Activated T-cell treated with anti-CD3 and anti-CD28 coated beads, Interleukin-2, amount 50 U/mL, for 1 hour (primary cell): ENCODE results near the gene TARBP1.
A peak's percentile ranks its signal among the peaks of the same experiment; 100 is the strongest.
"Not testable (repeated sequence)": the region's sequence is repeated elsewhere in the genome, so short reads cannot be mapped to it uniquely, and the experiment has no call there.

Experiments used
- DNase-seq: peaks from one replicate; pipeline ENCODE4 v3.0.0-alpha.2; 2020

The TARBP1 gene, protein sequence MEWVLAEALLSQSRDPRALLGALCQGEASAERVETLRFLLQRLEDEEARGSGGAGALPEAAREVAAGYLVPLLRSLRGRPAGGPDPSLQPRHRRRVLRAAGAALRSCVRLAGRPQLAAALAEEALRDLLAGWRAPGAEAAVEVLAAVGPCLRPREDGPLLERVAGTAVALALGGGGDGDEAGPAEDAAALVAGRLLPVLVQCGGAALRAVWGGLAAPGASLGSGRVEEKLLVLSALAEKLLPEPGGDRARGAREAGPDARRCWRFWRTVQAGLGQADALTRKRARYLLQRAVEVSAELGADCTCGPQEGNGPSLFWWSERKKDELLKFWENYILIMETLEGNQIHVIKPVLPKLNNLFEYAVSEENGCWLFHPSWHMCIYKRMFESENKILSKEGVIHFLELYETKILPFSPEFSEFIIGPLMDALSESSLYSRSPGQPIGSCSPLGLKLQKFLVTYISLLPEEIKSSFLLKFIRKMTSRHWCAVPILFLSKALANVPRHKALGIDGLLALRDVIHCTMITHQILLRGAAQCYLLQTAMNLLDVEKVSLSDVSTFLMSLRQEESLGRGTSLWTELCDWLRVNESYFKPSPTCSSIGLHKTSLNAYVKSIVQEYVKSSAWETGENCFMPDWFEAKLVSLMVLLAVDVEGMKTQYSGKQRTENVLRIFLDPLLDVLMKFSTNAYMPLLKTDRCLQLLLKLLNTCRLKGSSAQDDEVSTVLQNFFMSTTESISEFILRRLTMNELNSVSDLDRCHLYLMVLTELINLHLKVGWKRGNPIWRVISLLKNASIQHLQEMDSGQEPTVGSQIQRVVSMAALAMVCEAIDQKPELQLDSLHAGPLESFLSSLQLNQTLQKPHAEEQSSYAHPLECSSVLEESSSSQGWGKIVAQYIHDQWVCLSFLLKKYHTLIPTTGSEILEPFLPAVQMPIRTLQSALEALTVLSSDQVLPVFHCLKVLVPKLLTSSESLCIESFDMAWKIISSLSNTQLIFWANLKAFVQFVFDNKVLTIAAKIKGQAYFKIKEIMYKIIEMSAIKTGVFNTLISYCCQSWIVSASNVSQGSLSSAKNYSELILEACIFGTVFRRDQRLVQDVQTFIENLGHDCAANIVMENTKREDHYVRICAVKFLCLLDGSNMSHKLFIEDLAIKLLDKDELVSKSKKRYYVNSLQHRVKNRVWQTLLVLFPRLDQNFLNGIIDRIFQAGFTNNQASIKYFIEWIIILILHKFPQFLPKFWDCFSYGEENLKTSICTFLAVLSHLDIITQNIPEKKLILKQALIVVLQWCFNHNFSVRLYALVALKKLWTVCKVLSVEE (N-terminal part only)

DNA sequence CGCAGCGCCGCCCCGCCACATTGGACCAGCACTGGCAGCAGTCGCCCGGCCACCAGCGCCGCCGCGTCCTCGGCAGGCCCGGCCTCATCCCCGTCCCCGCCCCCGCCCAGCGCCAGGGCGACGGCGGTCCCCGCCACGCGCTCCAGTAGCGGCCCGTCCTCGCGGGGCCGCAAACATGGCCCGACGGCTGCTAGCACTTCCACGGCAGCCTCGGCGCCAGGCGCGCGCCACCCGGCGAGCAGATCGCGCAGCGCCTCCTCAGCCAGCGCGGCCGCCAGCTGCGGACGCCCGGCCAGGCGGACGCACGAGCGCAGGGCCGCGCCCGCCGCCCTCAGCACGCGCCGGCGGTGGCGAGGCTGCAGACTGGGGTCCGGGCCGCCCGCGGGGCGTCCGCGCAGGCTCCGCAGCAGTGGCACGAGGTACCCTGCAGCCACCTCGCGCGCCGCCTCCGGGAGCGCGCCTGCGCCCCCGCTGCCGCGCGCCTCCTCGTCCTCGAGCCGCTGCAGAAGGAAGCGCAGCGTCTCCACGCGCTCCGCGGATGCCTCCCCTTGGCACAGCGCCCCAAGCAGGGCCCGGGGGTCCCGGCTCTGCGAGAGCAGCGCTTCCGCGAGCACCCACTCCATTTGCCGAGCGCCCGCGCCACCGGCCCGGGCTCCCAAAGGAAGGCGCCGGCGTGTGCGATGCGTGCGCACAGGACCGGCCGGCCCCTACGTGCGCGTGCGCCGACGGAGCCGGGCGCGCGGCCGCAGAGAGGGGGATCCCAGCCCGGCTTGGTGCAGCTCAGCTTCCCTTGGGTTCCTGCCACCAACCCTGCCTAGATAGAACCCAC lies at the start of gene TARBP1:
Gene TARBP1 (minus strand): TSS at position 699 of the 829 bp plus-strand sequence. CDS start 76 bp downstream, at position 623.
- peak; percentile 82 for DNase-seq

DNA sequence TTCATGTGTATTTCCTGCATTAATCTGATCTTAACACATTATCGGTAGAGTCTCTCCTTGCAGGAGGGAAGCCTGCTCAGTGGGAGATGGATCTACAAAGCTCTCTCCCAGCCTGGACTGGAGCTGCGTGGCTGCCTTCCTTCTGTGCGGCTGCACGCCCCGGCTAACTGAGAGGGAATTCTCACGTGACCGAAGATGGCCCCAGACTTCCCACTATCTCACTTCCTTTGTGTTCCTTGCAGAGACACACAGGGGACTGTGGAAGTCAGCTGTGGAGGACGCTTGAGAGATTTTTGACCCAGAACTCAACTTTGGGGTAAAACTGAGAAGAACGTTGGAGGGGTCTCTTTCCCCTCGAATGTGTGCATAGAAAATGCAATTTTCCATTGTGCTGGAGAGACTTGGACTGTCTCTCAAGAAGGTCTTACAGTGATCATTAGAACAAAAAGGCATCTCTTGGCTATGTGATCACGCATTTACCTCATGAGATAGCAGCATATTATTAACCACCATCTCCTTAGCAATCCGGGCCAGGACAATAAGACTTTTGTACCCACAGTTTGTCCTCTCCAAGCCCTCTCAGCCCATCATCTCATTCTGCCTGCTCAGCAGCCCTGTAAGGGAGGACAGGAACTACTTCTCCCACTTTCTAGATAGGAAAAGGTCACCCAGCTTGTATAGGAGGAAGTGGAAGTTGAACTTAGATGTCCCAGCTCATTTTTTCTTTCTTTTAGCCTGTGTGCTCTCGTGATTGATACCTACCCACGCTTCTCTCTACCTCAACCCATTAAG lies 49.3 kb upstream of the TARBP1 start:
- DNase-seq = no peak

DNA sequence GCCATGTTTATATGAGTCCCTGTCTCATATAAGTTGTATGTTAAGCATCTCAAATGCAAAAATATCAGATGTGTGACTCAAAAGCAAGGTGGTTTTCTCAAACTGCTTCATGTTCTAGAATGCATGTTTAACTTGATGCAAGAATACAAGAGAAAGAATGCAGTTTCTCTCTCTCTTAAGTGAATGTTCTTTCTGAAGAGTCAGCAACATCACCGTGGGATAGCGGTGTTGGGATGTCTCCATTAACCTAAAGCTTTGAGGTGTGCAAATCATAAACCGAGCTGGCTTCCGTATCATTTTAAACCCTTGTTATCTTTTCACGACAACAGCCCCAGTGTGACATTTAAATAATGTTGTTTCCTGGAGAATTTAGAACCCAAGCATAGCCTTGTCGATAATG lies 48.4 kb upstream of the TARBP1 start:
- DNase-seq = no peak

DNA sequence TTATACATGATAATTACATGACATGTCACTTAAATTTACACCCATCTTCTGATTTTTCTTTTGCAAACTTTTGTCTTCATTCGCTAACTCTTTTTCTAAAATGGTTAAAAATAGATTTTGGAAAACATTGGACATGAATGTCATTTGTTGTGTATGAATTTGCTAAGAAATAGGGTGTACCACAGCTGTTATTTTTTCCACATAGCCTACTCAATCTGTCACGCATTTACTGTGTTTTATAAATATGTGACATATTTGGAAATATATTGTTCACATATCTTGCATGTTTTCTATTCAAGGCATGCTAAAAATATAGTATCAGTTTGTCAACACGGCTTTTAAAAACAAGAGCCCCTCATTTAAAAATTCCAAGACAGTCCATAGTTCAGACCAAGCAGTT lies 47.9 kb upstream of the TARBP1 start:
- DNase-seq = no peak

DNA sequence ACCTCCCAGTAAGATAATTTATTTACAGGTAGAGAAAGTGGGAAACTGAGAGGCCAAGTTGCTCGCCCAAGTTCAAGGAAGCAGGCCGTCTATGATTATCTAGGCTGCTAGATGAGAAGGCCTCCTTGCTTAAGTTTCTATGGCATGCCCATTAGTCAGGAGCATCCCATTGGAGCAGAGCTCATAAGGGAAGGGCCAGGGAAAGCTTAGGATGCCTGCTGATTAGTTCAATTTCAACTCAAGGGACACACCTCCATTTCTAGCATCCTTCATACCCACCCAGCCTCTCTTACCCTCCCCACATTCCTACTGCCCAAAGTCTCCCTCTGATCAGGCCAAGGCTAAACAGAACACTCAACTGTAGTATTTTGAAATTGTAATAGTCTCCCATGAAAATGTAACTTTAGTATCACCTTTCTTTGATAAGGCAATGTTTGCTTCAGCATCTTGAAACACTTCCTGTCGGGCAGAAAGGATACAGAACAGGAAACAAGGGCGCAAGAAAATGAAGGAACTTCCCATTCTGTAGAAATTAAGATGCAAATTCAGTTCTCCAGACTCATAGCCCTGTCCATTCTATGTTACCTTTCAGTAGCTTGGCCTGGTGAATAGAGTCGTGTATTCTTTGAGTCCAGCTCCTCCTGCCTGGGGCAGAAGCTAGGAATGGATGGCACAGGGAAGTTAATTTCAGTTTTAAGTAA lies 46.3 kb upstream of the TARBP1 start:
- no peak for DNase-seq

DNA sequence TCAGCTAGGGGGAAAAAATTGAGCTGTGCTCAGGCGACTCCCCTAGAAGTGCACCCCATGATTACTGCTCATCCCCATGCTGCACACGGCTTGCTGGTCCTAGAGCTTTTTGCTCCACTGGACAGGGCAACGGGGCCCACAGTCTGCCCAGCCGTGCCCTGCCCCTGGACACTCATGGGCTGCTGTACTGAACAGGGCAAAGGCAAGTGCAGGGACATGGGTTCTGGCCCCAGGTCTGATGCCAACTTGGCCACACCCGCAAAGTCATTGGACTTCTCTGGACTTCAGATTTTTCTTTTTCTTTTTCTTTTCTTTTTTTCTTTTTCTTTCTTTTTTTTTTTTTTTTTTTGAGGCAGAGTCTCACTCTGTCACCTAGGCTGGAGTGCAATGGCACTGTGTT lies 42.9 kb upstream of the TARBP1 start:
- no peak for DNase-seq

DNA sequence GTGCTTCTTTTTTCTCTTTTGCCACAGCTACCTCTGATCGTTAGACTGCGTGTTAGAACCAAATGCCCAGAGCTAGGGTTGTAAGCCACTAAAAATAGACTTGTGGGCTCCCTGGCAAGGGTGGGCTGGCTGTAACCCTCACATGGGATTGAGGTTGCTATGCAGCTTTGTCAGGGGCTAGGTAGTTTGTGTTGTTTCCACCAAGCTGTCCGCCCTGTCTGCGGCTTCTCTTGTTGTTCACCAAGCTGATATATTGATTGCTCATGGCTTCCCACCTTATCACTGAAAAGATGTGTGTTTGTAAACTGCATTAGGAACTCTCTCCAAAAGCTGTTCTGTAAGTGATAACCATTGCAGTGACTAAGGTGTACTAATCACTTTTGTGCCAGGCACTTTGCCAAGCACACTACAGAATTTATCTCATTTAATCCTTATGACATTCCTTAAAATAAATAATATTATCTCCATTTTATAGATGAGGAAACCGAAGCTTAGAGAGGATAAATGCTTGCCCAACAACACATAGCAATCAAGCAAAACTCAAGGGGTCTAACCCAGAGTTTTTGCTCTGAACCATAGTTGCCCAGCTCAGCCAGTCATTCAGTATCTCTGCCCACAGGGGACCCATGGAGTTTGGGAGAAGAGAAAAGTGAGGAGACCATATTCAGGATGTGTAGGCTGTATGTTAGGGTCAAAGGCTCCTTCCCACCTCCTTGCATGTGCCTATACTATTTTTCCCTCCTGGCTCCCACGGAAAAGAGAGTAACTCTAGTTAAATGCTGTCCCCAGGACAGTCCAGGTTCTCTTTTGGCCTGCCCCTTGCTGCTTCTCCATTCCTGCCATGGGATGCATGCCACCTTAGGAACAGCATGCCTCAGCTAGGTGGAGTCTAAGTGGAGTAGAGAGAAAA lies 42.2 kb upstream of the TARBP1 start:
- no peak for DNase-seq

DNA sequence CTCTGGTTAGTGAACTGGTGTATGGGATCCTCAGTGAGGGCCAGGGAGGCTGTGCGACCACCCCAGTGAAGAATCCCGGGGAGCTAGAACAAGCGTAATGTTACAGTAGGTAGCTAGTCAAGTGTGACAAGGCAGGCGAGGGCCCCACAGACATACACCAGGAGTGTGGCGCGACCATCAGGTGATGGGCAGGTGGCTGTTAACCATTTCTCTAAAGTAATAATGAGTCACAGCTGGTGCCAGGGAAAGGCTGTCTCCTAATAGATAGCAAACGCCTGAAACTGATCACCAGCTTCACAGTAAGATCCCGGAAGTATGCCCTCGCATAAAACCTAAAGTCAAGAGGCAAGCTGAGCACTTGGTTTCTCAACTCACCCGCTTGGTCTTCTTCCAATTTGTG lies 40.5 kb upstream of the TARBP1 start:
- no peak for DNase-seq

DNA sequence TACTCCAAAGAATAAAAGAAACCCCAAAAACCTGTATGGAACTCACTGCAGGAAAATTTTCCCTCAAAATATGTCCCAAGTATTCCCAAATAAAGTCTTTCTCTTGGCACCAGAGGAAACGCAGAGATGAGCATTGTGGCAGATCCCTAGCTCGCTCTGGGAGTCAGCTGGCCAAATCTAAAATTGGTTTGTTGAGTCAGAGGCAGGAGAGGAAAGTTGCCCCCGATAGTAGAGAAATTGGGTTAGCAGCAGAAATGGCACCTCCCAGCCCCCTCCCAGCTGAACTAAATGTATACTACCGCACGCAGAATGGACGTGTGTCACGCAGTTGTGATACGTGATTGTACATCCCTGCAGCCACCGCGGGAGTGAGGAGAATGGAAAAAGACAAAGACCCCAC lies 39.9 kb upstream of the TARBP1 start:
- DNase-seq = no peak

DNA sequence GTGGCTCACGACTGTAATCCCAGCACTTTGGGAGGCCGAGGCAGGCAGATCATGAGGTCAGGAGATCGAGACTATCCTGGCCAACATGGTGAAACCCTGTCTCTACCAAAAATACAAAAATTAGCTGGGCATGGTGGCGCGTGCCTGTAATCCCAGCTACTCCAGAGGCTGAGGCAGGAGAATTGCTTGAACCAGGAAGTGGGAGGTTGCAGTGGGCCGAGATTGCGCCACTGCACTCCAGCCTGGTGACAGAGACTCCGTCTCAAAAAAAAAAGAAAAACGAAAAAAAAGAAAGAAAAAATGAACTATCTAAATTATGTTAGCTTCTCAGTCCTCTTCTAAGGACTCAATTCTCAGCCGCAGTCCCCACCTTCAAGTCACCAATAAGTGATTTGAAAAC lies 39.1 kb upstream of the TARBP1 start:
- not testable (repeated sequence) for DNase-seq

DNA sequence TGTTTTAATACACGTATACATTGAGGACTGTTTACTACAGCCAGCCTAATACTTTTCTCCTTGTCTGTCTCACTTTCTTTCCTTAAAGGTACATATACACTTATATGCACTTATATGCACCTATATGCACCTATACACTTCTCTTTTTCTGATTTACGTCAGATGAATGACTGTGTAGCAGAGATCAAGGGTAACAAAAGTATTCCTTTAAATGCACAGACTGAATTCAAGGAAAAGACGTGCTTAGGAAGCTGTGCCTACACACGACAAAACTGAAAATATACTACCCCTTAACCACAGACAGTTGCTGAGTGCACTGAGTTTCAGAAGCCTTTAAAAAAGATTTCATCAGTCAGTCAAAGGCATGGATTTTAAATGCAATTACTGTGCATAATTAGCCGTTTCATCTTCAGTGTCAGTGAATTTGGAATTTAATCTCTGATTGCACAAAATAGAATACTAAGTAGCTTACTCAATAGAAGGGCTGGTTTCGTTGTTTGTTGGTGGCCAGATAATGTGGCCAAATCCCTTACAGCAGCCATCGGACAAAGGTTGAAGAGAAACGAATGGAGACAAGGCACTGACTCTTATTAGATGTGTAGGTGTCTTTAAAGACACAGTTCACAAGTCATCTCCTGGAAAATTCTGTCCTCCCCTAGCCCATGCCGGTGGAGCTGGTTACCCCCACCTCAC lies 38.3 kb upstream of the TARBP1 start:
- DNase-seq = no peak

DNA sequence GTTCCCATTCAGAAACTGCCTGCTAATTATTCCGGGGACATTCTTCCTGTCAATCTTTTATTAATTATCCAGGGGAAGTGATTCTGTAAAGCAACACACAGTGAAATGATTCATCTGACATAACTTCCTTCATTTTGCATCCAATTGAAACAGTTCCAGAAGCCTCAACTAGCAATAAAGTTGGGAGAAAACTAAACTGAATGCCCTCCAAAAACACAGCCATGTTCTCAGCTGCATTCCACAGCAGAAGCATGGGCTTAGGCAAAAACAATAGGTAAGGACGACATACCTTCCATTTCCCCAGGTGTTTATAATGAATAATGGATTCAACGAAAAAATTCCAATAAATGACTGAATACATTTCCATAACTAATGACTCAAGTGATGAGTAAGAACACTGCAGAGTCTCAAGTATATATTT lies 36.9 kb upstream of the TARBP1 start:
- DNase-seq = no peak

DNA sequence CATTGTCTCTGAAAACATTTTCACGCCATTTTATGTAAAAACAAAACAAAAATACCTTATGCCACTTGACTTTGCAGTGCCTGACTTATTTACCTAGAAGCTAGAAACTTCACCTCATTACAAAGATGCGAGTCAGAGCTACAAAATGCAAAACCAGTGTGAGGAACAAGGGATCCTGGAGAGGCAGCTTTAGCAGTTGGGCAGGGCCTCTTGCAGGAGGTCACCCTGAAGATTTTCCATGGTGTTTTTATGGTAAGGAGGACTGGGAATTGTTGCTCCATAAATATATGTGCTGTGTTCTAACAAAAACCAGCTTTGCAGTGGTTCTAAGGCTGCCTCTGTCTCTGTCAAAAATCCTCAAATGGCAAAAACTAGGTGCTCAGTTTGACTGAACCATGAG lies 36.4 kb upstream of the TARBP1 start:
- no peak for DNase-seq

DNA sequence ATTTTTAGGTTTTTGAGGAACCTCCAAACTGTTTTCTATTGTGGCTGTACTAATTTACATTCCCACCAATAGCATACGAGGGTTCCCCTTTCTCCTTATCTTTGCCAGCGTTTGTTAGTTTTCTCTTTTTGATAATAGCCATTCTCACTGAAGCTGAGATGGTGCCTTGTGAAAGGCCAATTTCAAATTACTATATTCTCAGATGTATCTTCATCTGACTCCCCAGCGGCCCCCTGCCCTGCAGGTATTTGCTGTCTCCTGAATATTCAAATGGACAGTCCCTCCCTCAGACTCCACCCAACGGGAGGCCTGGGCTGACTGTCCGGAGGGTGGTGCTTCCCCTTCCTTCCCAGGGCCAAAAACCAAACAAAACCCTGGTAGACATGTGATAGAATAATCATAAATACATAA lies 33.5 kb upstream of the TARBP1 start:
- DNase-seq = no peak

DNA sequence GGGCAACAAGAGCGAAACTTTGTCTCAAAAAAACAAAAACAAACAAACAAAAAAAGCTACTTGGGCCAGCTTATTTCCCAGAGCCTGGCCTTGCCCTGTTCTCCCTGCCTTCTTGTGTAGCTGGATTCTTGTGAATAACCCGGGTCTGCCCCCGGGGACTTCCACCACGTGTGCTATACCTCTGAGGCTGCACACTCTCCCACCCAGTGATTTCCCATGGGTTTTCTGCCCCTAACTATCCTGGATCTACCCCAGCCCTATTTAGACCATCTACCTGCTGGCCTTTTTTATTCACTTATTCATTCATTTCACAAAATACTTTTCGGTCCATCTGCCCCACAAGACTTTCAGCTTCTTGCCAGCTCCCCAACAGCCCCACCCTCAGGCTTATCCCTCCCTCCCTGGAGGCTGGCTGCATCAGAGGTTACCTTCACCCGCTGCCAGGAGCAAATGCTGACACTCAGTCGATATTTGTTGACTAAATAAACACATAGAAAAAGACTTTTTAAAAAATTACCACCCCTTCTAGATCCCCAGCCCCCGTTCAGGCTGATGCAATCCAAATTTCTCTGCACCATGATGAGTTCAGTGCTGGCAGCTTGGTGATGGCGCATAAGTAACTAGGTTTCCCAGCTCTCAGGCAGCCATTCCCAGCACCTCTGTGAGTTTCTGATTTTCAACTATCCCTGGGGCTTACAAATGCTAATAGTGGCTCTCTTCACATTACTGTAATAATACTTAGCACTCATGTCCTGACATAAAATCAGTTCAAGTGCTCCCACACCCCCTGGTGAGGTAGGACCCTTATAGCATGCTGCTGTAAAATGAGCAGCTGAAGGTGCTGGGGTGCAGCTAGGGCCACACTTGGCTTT lies 30.7 kb upstream of the TARBP1 start:
- no peak for DNase-seq

DNA sequence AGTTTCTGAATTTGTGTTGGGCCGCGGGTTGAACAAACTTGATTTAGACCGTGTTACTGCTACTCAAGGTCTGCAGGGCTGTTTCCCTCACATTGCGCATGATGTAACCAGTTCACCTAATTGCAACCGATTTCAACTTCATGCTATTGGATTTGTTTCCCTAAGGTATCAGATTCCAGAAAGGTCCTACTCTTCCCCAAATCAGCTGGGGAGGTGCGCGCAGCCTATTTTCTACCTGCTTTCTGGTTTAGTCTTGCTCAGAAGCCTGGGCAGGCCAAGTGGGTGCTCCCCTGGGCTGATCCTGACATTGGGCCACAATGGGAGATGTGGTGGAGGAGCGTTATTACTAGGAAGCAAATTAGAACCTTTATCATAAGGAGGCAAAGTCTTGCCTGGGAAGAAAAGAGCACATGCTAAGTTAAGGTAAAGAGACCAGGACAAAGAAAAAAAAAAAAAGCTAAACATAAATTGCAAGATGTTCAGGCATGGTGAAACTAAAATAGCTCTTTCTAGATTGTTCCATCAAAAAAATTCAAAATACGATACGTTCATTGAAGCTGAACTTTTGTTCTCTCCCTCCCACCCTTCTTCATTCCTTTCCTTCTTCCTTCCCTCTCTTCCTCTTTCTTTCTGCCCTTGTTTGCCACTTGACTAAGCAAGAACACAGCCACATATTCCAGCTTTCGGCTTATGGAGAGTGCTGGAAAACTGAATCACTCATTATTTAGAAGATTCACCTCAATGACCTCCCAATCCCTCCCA lies 28.8 kb upstream of the TARBP1 start:
- no peak for DNase-seq

DNA sequence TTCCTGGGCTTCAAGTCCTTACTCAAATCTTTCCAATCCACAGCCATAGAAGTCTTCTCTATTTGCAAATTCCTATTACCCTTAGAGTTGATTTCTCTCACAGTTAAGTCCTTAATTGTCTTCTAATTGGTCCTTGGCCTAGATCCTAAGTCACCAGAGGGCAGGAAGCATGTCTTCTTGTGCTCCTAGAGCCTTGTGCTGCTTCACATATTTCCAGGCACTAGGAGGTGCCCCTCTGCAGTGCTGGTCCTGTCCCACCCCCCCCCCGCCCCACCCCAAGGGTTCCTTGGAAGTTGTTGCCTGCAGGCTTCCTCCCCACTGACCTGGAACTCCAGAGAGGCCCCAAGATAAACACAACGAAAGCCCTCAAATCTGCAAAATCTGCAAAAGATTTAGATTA lies 28.1 kb upstream of the TARBP1 start:
- no peak for DNase-seq
